Measurements from ENCODE around the gene DNAJB11. TPM values are rescaled to one million over a fixed set of nuclear protein-coding genes. Genes with fewer than 3 reads are reported as not detected.
"Not testable (repeated sequence)": the region's sequence is repeated elsewhere in the genome, so short reads cannot be mapped to it uniquely, and the experiment has no call there.

DNAJB11 gene
- total and polyA plus RNA-seq, 2 of the 4 experiments (the other 2 are of a cell fraction): 27.4 to 48.6 TPM

GRCh38 chr3:186633481-186633880 lies 63.0 kb downstream of the DNAJB11 start:
- H3K23ac ChIP-seq (ENCODE audit: low read depth, low read length): no peak overlapping the region
- no peak overlapping the region for H3K4me2 ChIP-seq (ENCODE audit: low read depth, low read length)
- H4K5ac ChIP-seq (ENCODE audit: low read depth, low read length): no peak overlapping the region
- peaks cover 8% of the 10 kb centered on the region for H3K27me3 ChIP-seq (ENCODE audit: control insufficient read depth, insufficient read depth, low read length)
- in situ Hi-C loops (cut with MboI; ENCODE audit: low sequenced_read_pairs): no loop called here
- no peak overlapping the region for H2BK120ac ChIP-seq (ENCODE audit: low read depth, low read length)
- no peak for DNase-seq
- H3K4me1 ChIP-seq (ENCODE audit: control insufficient read depth, insufficient read depth, low read length): no peaks in the 10 kb centered on the region
- no peak overlapping the region for H3K27ac ChIP-seq (ENCODE audit: insufficient read depth, low read length)
- no peak overlapping the region for H2BK5ac ChIP-seq (ENCODE audit: low read depth, low read length, poor library complexity, severe bottlenecking)
- H2AK9ac ChIP-seq (replicated peaks; ENCODE audit: low read depth, low read length, poor library complexity): no peak overlapping the region
- no peak overlapping the region for H3K4ac ChIP-seq (ENCODE audit: low read depth, low read length)
- no peak overlapping the region for H4K91ac ChIP-seq (ENCODE audit: insufficient read depth, low read depth, low read length)
- TF ChIP-seq USF2 (IDR thresholded peaks at IDR 0.05; ENCODE audit: low read depth, low read length) (no peak), CEBPB (IDR thresholded peaks at IDR 0.05; ENCODE audit: low read depth, low read length) (peak; percentile 76), RFX5 (IDR thresholded peaks at IDR 0.05; ENCODE audit: low read depth, low read length) (no peak), RAD21 (IDR thresholded peaks at IDR 0.05; ENCODE audit: low read length) (no peak), FOS (IDR thresholded peaks at IDR 0.05; ENCODE audit: low read depth, low read length) (no peak), MAZ (IDR thresholded peaks at IDR 0.05; ENCODE audit: borderline replicate concordance, low read depth, low read length) (no peak)
- no peaks in the 10 kb centered on the region for H3K9me3 ChIP-seq (ENCODE audit: control insufficient read depth, insufficient read depth, low read length)
- H3K9me1 ChIP-seq (ENCODE audit: insufficient read depth, low read length): no peaks in the 10 kb centered on the region
- no peak overlapping the region for H3K18ac ChIP-seq (ENCODE audit: low read depth, low read length)
- H4K20me1 ChIP-seq (ENCODE audit: insufficient read depth, low read length): no peaks in the 10 kb centered on the region
- no TSS peak for BruUV-seq (replicated peaks)
- no peak overlapping the region for H3K4me3 ChIP-seq (ENCODE audit: insufficient read depth, low read depth, low read length)
- H3K36me3 ChIP-seq (ENCODE audit: control insufficient read depth, insufficient read depth, low read length): no peaks in the 10 kb centered on the region
- H3K56ac ChIP-seq (ENCODE audit: extremely low read depth, insufficient read depth, low read length): no peak overlapping the region
- H3K79me1 ChIP-seq (ENCODE audit: low read depth in 1 of 2, low read length in 2 of 2): no peaks in the 10 kb centered on the region
- ChIA-PET CTCF (interaction anchor here (1.2 kb wide), 1 partner anchor 16 kb away, joined by 4 read pairs; no protein-coding TSS in a partner anchor), POLR2A (ENCODE audit: unreplicated experiment) (no interaction called here)
- no peak overlapping the region for H2AFZ ChIP-seq (replicated peaks; ENCODE audit: low read length, poor library complexity)
- dilution Hi-C loops (cut with HindIII; ENCODE audit: low sequenced_read_pairs, unreplicated experiment): no loop called here
- no peak overlapping the region for H3K14ac ChIP-seq (replicated peaks; ENCODE audit: low read depth, low read length)
- no peak overlapping the region for H2BK20ac ChIP-seq (ENCODE audit: low read depth, low read length)
- H2BK15ac ChIP-seq (ENCODE audit: low read depth, low read length): no peak overlapping the region
- H4K8ac ChIP-seq (ENCODE audit: low read depth in 2 of 2, low read length in 2 of 2): no peak overlapping the region
- no peak overlapping the region for H3K9ac ChIP-seq (ENCODE audit: low read depth, low read length)
- intact Hi-C loops (cut with micrococcal nuclease): no loop called here
- no peak overlapping the region for H2AK5ac ChIP-seq (ENCODE audit: low read depth, low read length)
- ATAC-seq (ENCODE audit: low read depth): no peak

GRCh38 chr3:186634207-186634606 lies 63.7 kb downstream of the DNAJB11 start:
- intact Hi-C loops (cut with micrococcal nuclease): not testable (repeated sequence)

More at GRCh38 chr3:186634207-186634606, 63.7 kb downstream of the DNAJB11 start:
- H3K79me1 ChIP-seq (ENCODE audit: low read depth in 1 of 2, low read length in 2 of 2); H2BK5ac ChIP-seq (ENCODE audit: low read depth, low read length, poor library complexity, severe bottlenecking); H3K23ac ChIP-seq (ENCODE audit: low read depth, low read length); ATAC-seq (ENCODE audit: low read depth); H4K5ac ChIP-seq (ENCODE audit: low read depth, low read length); H2AK5ac ChIP-seq (ENCODE audit: low read depth, low read length); BruUV-seq (replicated peaks); H3K27me3 ChIP-seq (ENCODE audit: control insufficient read depth, insufficient read depth, low read length); H3K27ac ChIP-seq (ENCODE audit: insufficient read depth, low read length); H2BK15ac ChIP-seq (ENCODE audit: low read depth, low read length); H3K14ac ChIP-seq (replicated peaks; ENCODE audit: low read depth, low read length); H4K8ac ChIP-seq (ENCODE audit: low read depth in 2 of 2, low read length in 2 of 2); POLR2A ChIA-PET (ENCODE audit: unreplicated experiment); H2AK9ac ChIP-seq (replicated peaks; ENCODE audit: low read depth, low read length, poor library complexity); H3K4me3 ChIP-seq (ENCODE audit: insufficient read depth, low read depth, low read length); H3K56ac ChIP-seq (ENCODE audit: extremely low read depth, insufficient read depth, low read length); H3K4ac ChIP-seq (ENCODE audit: low read depth, low read length); H3K18ac ChIP-seq (ENCODE audit: low read depth, low read length); H4K91ac ChIP-seq (ENCODE audit: insufficient read depth, low read depth, low read length); H4K20me1 ChIP-seq (ENCODE audit: insufficient read depth, low read length); H3K4me2 ChIP-seq (ENCODE audit: low read depth, low read length); H3K9me3 ChIP-seq (ENCODE audit: control insufficient read depth, insufficient read depth, low read length); in situ Hi-C loops (cut with MboI; ENCODE audit: low sequenced_read_pairs); H2AFZ ChIP-seq (replicated peaks; ENCODE audit: low read length, poor library complexity); H3K4me1 ChIP-seq (ENCODE audit: control insufficient read depth, insufficient read depth, low read length); H2BK20ac ChIP-seq (ENCODE audit: low read depth, low read length); H2BK120ac ChIP-seq (ENCODE audit: low read depth, low read length); DNase-seq; H3K9ac ChIP-seq (ENCODE audit: low read depth, low read length); H3K36me3 ChIP-seq (ENCODE audit: control insufficient read depth, insufficient read depth, low read length); dilution Hi-C loops (cut with HindIII; ENCODE audit: low sequenced_read_pairs, unreplicated experiment); H3K9me1 ChIP-seq (ENCODE audit: insufficient read depth, low read length): not testable (repeated sequence)
- CTCF ChIA-PET: interaction anchor here (1.1 kb wide), 1 partner anchor 17 kb away, joined by 3 read pairs; no protein-coding TSS in a partner anchor
- no CpG with 5 or more reads among the region's 5 CpGs for WGBS, 2 experiments (ENCODE audit: extremely low coverage in 2 of 2, insufficient read length in 1 of 2)

Data from IMR-90 (cell line).